NT2/D1 (cell line): Measurements from ENCODE around the gene FBXL16.

Experiments
- SUZ12 ChIP-seq: IDR thresholded peaks from 2 replicates; pipeline ENCODE4 v1.6.1; 2011; ENCODE audit not compliant: insufficient read length, insufficient read depth; ENCODE audit errors: extremely low read depth
- YY1 ChIP-seq: IDR thresholded peaks from 2 replicates; pipeline ENCODE4 v1.6.1; 2011; ENCODE audit not compliant: insufficient read length, insufficient read depth
- ZNF274 ChIP-seq: IDR thresholded peaks from 2 replicates; pipeline ENCODE4 v1.6.1; 2011; ENCODE audit warnings: mild to moderate bottlenecking, low read depth, low read length

DNA sequence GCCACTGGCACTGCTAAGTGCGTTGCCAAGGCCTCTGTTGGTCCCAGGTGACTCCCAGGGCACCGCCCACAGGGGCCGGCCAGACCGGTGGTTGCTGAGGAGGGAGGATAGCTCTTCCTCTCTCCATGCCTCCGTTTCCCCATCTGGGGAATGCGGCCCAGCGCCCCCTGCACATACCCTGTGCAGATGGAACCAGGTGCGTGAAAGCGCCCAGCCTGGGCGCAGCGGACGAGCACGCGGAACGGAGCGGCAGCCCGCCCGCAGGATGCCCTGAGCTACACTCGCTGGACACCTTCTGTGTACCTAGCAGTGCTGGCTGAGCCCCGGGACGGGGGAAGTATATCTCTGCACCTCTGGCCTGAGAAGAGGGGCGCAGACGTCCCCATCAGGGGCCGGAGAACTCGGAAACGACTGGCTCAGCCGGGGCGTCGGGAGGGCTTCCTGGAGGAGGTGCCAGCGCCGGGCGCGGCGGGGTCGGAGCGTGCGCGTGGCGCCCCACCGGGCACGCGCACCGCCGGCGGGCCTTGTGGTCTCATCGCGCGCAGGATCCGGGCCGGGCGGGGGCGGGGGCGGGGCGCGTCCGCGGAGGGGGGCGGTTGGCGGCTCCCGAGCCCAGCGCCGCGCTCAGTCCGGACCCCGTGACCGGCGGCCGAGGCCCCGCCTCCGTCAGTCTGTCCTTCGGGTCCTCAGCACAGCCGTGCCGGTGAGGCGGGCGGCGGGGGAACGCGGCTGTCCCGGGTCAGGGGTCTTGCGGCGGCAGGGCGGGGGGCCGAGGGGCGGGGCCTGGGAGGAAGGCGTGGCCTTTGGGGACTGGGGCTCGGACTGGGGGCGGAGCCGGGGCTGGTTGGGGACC, 21.1 kb upstream of the FBXL16 start, which contains the start of the genes CCDC78 and HAGHL:
- TF ChIP-seq SUZ12 (no peak), ZNF274 (no peak), YY1 (no peak)
